ENCODE results near the gene PEX7. TPM values are rescaled to one million over a fixed set of nuclear protein-coding genes. Genes with fewer than 3 reads are reported as not detected.

PEX7 gene
- total RNA-seq, 1 donor from 2014 or later = 6.1 TPM

DNA sequence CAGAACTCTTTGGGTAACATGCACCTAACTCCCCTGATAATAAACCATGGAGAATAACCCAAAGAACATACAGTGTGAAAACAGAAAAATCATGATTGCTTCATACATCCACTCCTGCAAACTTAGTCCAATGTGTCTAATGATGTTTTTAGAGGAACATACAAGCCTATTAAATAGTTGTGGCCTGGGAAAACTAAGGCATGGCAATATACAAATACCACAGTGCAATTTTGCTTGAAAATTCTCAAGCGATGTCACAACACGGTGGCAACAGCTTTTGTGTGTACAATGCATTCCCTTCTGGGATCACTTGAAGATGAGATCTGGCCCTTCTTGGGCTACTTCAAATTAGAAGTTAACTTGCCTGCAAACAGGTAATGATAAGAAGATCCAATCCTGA, 46.8 kb upstream of the PEX7 start:
- Histone ChIP-seq H3K4me1 (peaks cover 55% of the 10 kb centered on the region), H3K27me3 (no peaks in the 10 kb centered on the region), H3K27ac (no peak overlapping the region), H3K9me3 (no peaks in the 10 kb centered on the region), H3K36me3 (no peaks in the 10 kb centered on the region), H3K4me3 (no peak overlapping the region)
- no peak for DNase-seq (ENCODE audit: extremely low spot score in 2 of 2)
- TF ChIP-seq POLR2A (IDR thresholded peaks at IDR 0.05) (no peak), POLR2AphosphoS5 (IDR thresholded peaks at IDR 0.05; ENCODE audit: insufficient read depth in 1 of 2, low read depth in 1 of 2) (no peak)
- TF ChIP-seq, protein P1, sequence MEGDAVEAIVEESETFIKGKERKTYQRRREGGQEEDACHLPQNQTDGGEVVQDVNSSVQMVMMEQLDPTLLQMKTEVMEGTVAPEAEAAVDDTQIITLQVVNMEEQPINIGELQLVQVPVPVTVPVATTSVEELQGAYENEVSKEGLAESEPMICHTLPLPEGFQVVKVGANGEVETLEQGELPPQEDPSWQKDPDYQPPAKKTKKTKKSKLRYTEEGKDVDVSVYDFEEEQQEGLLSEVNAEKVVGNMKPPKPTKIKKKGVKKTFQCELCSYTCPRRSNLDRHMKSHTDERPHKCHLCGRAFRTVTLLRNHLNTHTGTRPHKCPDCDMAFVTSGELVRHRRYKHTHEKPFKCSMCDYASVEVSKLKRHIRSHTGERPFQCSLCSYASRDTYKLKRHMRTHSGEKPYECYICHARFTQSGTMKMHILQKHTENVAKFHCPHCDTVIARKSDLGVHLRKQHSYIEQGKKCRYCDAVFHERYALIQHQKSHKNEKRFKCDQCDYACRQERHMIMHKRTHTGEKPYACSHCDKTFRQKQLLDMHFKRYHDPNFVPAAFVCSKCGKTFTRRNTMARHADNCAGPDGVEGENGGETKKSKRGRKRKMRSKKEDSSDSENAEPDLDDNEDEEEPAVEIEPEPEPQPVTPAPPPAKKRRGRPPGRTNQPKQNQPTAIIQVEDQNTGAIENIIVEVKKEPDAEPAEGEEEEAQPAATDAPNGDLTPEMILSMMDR (IDR thresholded peaks at IDR 0.05) = no peak
- intact Hi-C loops (cut with DNase I) = no loop called here

DNA sequence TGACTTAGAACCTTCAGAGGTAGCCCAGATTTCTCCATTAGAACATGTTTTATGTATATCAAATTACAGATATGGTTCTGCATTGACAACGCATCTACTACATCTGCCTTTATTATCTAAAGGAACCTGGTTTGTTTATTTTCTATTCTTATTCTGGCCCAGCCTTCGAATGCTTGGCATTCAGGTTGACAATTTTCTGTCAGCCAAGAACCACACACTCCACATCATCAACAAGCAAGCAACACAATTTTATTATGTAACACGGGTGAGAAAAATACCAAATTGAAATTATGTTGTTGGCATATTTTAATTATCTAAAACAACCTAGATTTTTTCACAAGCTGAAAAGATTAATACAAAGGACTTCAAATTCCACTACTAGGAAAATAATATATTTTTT, 44.7 kb upstream of the PEX7 start:
- no peak for DNase-seq (ENCODE audit: extremely low spot score in 2 of 2)
- intact Hi-C loops (cut with DNase I) = no loop called here
- TF ChIP-seq, protein P1 (IDR thresholded peaks at IDR 0.05) = no peak
- no peak for TF ChIP-seq POLR2AphosphoS5 (IDR thresholded peaks at IDR 0.05; ENCODE audit: insufficient read depth in 1 of 2, low read depth in 1 of 2)
- no peak for TF ChIP-seq POLR2A (IDR thresholded peaks at IDR 0.05)
- Histone ChIP-seq H3K4me1 (peaks cover 61% of the 10 kb centered on the region), H3K36me3 (no peaks in the 10 kb centered on the region), H3K27me3 (no peaks in the 10 kb centered on the region), H3K4me3 (no peak overlapping the region), H3K9me3 (no peaks in the 10 kb centered on the region), H3K27ac (no peak overlapping the region)

DNA sequence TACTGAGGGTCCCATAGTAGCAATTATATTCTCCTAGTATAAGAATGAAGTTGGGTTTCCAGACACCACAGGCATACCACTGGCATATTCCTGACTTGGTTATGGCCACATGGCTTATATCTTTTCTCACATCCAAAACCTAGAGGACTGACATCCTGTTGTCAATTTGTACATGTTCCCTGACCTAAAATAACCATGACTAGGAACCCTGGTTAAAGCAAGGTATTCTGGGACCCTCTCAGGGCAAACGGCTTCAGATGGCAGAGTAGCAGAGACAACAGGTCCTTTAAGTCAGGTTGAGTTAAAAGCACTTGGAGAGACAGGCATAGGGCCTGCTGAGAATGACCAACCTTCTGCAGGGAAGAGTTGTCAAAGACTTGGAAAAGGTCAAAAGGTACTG, 42.7 kb upstream of the PEX7 start:
- Histone ChIP-seq H3K4me1 (peaks cover 59% of the 10 kb centered on the region), H3K4me3 (no peak overlapping the region), H3K36me3 (no peaks in the 10 kb centered on the region), H3K27me3 (no peaks in the 10 kb centered on the region), H3K9me3 (no peaks in the 10 kb centered on the region), H3K27ac (no peak overlapping the region)
- TF ChIP-seq, protein P1 (IDR thresholded peaks at IDR 0.05) = no peak
- TF ChIP-seq POLR2A (IDR thresholded peaks at IDR 0.05) (no peak), POLR2AphosphoS5 (IDR thresholded peaks at IDR 0.05; ENCODE audit: insufficient read depth in 1 of 2, low read depth in 1 of 2) (no peak)
- DNase-seq (ENCODE audit: extremely low spot score in 2 of 2) = no peak
- intact Hi-C loops (cut with DNase I) = no loop called here

DNA sequence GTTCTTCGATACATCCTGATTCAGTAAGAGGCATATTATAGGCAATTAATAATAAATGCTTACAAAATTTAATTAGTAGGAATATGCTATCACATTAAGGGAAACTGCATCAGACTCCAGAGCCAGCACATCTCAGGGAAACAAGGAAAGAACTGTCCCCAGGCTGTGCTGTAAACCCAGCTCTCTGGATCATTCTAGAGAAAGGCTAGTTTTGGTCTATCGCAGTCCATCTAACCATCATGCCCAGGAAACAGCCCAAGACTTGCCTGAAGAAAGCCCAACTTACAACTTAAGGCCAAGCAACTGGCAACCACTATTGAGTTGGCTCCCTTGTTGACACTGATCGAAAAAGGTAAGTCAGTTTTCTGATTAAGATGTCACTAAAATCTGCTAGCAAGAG, 41.4 kb upstream of the PEX7 start:
- H3K9me3 ChIP-seq = no peaks in the 10 kb centered on the region
- intact Hi-C loops (cut with DNase I) = no loop called here
- no peak overlapping the region for H3K4me3 ChIP-seq
- DNase-seq (ENCODE audit: extremely low spot score in 2 of 2) = no peak
- peaks cover 52% of the 10 kb centered on the region for H3K4me1 ChIP-seq
- H3K27ac ChIP-seq = no peak overlapping the region
- H3K36me3 ChIP-seq = no peaks in the 10 kb centered on the region
- H3K27me3 ChIP-seq = no peaks in the 10 kb centered on the region
- TF ChIP-seq, protein P1 (IDR thresholded peaks at IDR 0.05) = no peak

DNA sequence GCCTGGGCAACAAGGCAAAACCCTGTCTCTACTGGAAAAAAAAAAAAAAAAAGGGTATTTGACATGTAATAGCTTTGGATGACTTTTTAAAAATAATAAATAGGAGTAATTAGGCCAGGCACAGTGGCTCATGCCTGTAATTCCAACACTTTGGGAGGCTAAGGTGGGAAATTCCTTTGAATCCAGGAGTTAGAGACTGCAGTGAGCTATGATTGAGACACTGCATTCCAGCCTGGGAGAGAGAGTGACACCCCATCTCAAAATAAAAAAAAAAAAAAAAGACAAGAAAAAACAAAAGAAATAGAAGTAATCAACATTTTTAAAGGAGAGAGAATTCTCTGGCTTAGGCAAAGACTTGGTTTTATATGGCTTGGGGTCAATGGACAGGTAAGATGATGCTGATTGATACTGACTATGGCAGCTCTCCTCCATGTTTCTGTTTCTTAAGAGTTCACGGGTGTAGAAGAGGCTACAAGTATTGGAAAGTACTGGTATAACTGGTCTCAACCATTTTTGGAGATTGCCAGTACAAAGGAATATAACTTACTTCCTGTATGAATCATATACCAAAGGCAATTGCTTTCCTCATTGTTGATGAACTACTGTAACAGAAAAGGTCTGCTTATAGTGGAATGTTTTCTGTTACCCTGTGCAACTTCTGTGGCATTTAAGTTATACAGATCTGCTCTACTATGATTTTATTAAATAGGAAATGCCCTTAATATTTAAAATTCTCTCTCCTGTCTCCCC, 40.2 kb upstream of the PEX7 start:
- H3K27me3 ChIP-seq = no peaks in the 10 kb centered on the region
- H3K4me3 ChIP-seq = no peak overlapping the region
- no peaks in the 10 kb centered on the region for H3K9me3 ChIP-seq
- intact Hi-C loops (cut with DNase I) = no loop called here
- H3K36me3 ChIP-seq = no peaks in the 10 kb centered on the region
- H3K27ac ChIP-seq = no peak overlapping the region
- DNase-seq (ENCODE audit: extremely low spot score in 2 of 2) = no peak
- peaks cover 53% of the 10 kb centered on the region for H3K4me1 ChIP-seq
- TF ChIP-seq, protein P1 (IDR thresholded peaks at IDR 0.05) = no peak
- peak in 1 of 2 donors; percentile 61 for TF ChIP-seq POLR2AphosphoS5 (IDR thresholded peaks at IDR 0.05; ENCODE audit: insufficient read depth in 1 of 2, low read depth in 1 of 2)
- no peak for TF ChIP-seq POLR2A (IDR thresholded peaks at IDR 0.05)

All from vagina (tissue), 2 donors.